Suprapubic skin (tissue), 4 donors: ENCODE measurements around the gene GPR157.
"Not testable (repeated sequence)": the region's sequence is repeated elsewhere in the genome, so short reads cannot be mapped to it uniquely, and the experiment has no call there.

Experiments used
- EP300 ChIP-seq: sonication (generic); formaldehyde crosslinking; IDR thresholded peaks from one replicate; pipeline ENCODE4 v1.6.1; 2017; ENCODE audit warnings: antibody characterized with exemption
- POLR2A ChIP-seq, 2 donors: fragments of 450-650 bp; IDR thresholded peaks; one replicate each; pipeline ENCODE4 v1.6.1; 2017; ENCODE audit warnings: antibody characterized with exemption in 2 of 2, mild to moderate bottlenecking in 2 of 2, moderate library complexity in 2 of 2
- POLR2AphosphoS5 ChIP-seq, 3 donors: sonication (generic); formaldehyde crosslinking; IDR thresholded peaks; one replicate each; pipeline ENCODE4 v1.6.1; 2017; ENCODE audit warnings: antibody characterized with exemption in 3 of 3
- TF ChIP-seq, protein P1 (sequence below), 2 donors: fragments of 200-600 bp in 1 of 2; fragments of 450-650 bp in 1 of 2; sonication (generic) in 1 of 2; IDR thresholded peaks; one replicate each; pipeline ENCODE4 v1.5.1; 2016 to 2019; ENCODE audit warnings: antibody characterized with exemption in 2 of 2, mild to moderate bottlenecking in 1 of 2, moderate library complexity in 1 of 2

DNA sequence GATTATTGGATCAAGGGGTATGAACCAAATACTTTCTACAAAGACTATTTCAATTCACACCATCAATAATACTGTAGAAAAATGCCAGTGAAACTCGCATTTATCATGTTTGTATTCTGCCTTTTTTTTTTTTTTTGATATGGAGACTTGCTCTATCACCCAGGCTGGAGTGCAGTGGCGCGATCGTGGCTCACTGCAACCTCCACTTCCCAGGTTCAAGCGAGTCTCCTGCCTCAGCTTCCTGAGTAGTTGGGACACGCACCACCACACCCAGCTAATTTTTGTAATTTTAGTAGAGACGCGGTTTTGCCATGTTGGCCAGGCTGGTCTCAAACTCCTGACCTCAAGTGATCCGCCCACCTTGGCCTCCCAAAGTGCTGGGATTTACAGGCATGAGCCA, 3.1 kb downstream of the GPR157 start:
- TF ChIP-seq, protein P1, sequence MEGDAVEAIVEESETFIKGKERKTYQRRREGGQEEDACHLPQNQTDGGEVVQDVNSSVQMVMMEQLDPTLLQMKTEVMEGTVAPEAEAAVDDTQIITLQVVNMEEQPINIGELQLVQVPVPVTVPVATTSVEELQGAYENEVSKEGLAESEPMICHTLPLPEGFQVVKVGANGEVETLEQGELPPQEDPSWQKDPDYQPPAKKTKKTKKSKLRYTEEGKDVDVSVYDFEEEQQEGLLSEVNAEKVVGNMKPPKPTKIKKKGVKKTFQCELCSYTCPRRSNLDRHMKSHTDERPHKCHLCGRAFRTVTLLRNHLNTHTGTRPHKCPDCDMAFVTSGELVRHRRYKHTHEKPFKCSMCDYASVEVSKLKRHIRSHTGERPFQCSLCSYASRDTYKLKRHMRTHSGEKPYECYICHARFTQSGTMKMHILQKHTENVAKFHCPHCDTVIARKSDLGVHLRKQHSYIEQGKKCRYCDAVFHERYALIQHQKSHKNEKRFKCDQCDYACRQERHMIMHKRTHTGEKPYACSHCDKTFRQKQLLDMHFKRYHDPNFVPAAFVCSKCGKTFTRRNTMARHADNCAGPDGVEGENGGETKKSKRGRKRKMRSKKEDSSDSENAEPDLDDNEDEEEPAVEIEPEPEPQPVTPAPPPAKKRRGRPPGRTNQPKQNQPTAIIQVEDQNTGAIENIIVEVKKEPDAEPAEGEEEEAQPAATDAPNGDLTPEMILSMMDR (IDR thresholded peaks at IDR 0.05): not testable (repeated sequence)
- TF ChIP-seq POLR2A (IDR thresholded peaks at IDR 0.05); EP300; POLR2AphosphoS5 (IDR thresholded peaks at IDR 0.05): not testable (repeated sequence)
